ENCODE data around the gene NAPB.

The NAPB gene

DNA sequence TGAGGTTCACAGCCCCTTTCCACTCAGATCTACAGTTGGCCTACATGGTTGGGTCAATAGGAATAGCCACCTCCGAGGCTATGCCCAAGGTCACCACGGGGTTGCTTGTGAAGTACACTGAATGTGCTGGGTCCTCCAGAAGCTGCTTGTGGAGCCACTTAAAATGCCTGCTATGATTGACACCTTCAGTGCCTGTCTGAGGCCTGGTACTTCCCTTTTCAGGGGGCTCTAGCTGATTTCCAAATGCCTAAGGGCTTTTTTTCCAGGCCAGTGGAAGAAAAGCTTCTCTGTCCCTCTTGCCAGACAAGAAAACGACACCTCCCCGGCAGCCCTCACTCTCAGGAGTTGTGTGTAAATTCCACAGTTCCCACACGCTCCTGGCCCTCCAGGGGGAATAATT lies 77.0 kb downstream of the NAPB start:
- no peak for DNase-seq (ENCODE audit: low read depth)

DNA sequence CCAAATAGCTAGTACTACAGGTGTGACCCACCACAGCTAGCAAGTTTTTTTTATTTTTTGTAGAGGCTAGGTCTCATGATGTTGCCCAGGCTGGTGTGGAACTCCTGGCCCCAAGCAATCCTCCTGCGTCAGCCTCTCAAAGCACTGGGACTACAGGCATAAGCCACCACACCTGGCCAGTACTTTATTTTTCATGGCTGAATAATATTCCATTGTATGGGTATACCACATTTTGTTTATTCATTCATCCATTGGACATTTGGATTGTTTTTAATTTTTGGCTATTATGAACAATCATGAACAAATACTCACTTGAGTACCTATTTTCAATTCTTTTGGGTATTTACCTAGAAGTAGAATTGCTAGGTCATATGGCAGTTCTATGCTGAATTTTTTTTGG lies 77.7 kb downstream of the NAPB start:
- DNase-seq (ENCODE audit: low read depth), result no peak

DNA sequence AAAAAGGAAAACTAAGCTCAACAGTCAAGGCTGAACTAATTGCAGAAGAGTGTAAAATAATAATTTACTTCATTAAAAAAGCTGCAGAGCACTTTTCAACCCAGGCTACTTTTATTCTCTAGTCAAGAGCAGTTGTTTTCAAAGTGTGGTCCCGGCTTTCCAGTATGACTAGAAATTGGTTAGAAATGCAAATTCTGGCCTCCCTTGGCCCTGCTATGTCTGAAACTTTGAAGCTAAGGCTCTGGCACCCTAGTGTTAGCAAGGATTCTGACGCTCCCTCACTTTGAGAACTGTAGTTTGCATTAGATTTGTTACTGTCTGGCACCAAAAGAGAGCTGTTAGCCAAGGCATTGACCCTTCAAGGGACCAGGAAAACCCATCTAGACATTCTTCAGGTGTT lies 80.2 kb downstream of the NAPB start:
- no peak for DNase-seq (ENCODE audit: low read depth)

DNA sequence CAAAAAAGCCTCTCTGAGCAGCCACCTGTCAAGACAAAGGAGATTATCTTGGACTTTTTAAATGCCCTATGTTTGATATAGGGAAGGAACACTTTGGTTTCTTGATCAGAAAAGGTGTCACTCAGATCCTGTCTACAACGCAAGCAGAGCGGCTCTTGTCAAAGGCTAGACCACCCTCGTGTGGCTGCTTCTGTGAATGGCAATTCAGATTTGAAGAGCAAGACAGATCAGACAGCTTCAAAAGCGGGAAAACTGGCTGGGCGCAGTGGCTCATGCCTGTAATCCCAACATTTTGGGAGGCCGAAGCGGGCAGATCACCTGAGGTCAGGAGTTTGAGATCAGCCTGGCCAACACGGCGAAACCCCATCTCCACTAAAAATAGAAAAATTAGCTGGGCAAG lies 80.8 kb downstream of the NAPB start:
- DNase-seq (ENCODE audit: low read depth), result no peak

DNA sequence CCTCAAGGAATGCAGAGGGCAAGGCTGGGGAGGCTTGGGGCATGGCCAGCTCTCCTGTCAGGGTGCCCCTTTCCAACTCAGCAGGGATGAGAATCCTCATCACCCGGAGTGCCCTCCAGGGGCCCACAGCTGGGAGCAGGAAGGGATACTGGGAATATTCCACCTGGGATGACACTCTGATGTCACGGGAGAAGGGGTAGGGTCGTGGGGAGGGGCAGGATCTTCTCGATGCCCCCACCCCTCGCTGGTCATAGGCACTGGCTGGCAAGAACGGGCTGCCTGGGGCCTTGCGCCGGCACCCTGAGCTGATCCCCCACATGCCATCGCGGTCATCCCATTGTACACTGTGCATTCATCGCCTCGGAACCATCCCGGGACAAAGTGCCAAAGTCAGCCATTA lies 81.3 kb downstream of the NAPB start:
- DNase-seq (ENCODE audit: low read depth), result no peak

DNA sequence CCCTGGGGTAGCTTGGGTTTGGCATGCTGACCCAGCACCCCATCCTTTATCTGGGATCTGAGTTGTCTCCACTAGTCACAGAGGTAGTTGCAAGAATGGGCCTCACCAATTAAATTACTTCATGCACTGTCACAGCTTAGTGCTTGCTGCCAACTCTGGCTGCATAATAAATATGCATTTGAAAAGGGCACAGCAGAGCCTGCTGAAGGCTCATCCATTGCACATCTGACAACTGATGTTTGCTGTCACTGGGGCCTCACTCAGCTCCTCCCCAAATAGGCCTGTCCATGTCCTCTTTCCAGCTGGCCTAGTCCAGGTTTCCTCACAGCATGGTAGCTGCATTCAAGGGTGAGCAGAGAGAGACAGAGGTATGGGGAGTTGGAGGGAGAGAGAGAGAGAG lies 84.0 kb downstream of the NAPB start:
- DNase-seq (ENCODE audit: low read depth), result no peak

DNA sequence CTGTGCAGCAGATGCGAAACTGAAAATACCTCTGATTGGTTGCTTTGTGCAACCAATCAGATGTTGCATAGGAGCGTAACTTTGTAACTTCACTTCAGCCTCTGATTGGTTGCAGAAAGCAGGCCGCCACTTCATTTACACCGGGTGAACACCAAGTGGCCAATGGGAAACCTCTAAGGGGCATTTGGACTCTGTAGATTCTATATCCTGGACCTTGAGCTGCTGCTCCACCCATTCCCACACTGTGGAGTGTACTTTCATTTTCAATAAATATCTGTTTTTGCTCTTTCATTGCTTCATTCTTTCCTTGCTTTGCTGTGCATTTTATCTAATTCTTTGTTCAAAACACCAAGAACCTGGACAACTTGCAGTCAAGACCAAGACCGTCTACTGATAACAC lies 84.8 kb downstream of the NAPB start:
- DNase-seq (ENCODE audit: low read depth), result no peak

DNA sequence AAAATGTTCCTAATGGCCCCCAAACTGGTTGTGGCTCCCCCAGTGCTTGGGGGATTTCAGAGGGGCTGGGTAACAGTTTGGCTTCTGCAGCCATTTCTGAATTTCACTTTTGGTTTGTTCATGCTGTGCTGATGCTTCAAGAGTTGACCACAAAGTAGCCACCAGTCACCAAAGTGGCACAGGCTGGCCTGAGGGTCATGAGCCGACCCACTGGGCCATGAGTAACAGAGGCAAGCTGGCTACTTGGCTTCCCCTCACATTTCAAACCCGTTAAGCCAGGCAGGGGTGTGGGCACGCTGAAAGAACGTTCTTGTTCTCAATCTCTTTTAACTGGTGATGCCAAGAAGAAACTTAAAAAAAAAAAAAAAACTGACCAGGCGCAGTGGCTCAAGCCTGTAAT lies 85.8 kb downstream of the NAPB start:
- no peak for DNase-seq (ENCODE audit: low read depth)

DNA sequence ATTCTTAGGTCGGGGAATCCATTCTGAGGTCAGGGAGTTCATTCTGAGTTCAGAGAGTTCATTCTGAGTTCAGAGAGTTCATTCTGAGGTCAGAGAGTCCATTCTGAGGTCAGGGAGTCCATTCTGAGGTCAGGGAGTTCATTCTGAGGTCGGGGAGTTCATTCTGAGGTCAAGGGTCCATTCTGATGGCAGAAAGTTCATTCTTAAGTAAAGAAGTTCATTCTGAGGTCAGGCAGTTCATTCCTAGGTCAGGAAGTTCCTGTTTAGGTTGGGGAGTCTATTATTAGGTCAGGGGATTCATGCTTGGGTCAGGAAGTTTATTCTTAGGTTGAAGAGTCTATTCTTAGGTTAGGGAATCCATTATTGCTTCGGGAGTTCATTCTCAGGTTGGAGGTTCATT lies 87.2 kb downstream of the NAPB start:
- DNase-seq (ENCODE audit: low read depth), result no peak

DNA sequence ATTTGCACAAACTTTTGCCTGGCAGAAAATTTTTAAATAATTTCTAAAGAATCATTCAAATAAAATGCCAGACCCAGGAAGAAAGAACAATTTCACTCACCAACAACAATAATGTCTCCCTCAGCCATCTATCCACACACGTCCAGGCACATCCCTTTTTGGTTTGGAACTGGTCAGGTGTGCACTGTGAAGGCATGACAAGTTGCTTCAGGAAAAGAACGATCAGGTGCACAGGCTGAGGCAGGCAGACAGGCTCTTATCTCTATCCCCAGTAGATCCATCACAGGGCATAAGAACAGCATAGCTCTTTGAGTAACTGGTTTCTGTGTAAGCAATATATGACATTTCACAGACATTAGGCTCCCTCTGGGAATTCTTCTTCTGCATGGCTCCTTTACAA lies 88.8 kb downstream of the NAPB start:
- no peak for DNase-seq (ENCODE audit: low read depth)

DNA sequence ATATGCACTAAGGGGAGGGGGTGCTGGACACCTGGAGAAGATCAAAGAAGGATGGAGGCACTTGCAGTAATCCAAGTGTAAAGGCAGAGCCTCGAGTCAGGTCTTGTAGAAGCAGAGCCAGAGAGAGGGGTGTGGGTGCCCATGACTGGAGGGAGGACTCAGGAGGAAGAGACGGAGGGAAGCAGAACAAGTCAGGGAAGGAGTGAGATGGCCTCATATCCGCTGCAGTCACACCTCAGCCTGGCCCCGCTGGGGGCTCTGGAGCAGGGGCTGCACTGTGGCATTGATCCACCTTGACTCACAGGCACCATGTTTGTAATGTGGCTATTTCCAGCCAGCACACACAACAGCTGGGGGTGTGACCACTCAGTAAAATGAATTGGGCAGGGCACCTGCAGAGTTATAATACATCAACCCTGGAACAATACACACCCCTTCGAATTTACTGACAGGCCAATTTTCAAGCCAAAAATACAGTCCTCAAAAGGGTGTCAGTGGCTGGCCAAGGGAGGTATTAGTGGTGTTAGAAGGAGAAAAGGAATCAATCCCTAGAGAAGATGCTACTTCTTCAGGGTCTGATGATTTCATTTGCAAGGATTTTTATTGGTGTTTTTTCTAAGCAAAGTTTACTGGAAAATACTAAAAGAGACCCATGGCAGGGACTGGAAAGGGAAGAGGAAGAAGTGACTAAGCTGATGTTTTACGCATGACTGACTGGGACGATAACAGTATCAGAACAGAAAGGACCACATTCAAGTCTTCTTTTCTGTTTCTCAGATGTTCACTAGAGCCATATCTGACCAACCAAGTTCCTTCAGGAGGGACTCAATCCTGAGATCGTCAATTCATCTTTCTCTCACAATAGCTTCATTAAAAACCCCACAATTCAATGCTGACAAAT lies 89.6 kb downstream of the NAPB start:
- DNase-seq (ENCODE audit: low read depth), result no peak

DNA sequence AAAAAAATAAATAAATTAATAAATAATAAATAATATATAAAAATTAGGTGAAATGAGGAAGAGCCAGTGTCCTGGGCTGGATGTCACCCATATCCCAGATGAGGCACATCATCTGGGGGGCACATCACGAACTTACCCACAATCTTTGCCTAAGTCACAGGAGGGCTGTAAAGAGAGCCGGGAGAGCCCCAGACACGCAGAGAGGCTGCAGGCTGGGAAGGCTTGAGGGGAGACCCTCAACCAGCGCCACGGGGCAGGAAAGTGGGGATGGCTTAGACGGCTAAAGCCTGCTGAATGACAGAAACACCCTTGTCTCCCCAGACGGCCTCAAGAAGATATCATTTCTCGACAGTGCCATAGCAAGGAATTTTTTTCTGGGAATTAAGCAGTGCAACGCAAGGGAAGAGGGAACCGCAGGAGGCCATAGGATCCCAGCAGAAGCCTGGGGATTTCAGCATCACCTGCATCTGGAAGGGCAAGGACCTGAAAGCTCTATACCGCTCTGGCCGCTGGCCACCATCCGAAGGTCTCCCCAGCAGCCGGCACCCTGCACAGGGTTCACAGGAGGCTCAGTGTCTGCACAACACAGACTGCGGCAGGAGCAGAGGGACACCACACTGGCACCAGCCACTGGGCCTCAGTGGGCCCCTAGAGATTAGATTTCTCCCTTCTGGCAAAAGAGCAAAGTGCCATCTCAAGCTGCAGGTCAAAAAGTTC lies 93.5 kb downstream of the NAPB start:
- DNase-seq (ENCODE audit: low read depth), result no peak

DNA sequence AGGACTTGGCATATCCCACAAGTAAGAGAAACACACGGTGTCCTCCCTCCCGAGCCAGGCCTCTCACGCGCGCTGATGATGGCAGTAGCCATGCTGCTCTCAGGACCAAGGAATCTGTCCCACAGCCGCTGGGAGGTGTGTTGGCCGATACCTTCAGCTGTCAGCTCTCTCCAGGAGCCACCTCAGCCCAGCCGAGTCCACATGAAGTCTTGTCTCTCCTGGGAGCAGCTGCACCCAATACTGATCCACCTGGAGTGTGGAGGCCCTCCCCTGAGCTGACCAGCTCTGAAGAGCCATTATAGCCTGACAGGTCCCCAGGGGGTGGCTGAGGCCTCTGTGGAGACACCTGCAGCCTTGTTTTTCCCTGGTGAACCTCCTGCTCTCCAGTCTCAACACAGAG lies 94.5 kb downstream of the NAPB start:
- no peak for DNase-seq (ENCODE audit: low read depth)

DNA sequence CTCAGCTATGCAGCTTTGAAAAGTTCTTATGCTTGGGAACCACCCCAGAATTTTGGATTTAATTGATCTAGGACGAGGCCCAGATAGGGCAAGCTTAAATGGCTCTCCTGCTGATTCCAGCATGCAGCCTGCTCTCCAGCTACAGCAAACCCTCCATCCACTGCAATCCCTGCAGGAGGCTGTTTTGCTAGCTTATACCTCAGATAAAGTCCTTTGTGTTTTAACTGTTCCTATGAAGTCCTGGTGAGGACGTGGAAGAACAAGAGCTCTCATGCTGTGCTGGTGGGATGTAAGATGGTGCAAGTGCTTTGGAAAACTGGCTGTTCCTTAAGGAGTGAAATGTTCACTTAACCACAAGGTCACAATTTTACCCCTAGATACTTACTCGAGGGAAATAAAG lies 96.2 kb downstream of the NAPB start:
- no peak for DNase-seq (ENCODE audit: low read depth)

Measured in activated T-helper 9 cell treated with anti-CD3 and anti-CD28 coated beads, Interleukin-2, amount 50 U/mL, for 16 hours (primary cell).